ENCODE results near the gene XRCC1.

DNA sequence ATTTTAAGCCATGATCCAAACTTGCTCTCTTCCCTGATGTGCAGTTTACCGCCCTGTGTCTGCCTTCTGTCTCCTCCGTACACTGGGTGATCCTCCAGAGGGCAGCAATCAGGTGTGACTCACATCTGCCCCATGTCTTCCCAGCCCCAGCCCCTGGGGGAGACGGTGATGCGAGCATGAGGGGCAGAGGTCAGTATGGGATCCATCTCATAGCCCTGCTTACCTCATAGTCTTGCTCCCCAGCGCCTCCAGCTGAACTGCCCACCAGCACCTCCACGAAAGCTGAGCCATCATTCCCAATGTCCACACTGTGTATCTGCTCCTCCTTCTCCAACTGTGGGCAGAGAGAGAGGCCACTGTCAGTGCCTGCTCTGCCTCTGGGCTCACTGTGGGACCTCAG, 14.6 kb downstream of the XRCC1 start:
- TF ChIP-seq YY1 (IDR thresholded peaks at IDR 0.05; ENCODE audit: insufficient read depth, insufficient read length) (no peak), SUZ12 (IDR thresholded peaks at IDR 0.05; ENCODE audit: extremely low read depth, insufficient read depth, insufficient read length) (no peak)

Data from NT2/D1 (cell line).